GM12891 (cell line): ENCODE data around the gene DDC.

ENCODE experiments used
- POLR2A ChIP-seq: IDR thresholded peaks from 2 replicates; pipeline ENCODE4 v1.6.1; 2011; ENCODE audit warnings: low read depth, low read length, control low read depth
- POLR2AphosphoS5 ChIP-seq: IDR thresholded peaks from 2 replicates; pipeline ENCODE4 v1.6.1; 2011; ENCODE audit warnings: low read depth, low read length, control low read depth

DNA sequence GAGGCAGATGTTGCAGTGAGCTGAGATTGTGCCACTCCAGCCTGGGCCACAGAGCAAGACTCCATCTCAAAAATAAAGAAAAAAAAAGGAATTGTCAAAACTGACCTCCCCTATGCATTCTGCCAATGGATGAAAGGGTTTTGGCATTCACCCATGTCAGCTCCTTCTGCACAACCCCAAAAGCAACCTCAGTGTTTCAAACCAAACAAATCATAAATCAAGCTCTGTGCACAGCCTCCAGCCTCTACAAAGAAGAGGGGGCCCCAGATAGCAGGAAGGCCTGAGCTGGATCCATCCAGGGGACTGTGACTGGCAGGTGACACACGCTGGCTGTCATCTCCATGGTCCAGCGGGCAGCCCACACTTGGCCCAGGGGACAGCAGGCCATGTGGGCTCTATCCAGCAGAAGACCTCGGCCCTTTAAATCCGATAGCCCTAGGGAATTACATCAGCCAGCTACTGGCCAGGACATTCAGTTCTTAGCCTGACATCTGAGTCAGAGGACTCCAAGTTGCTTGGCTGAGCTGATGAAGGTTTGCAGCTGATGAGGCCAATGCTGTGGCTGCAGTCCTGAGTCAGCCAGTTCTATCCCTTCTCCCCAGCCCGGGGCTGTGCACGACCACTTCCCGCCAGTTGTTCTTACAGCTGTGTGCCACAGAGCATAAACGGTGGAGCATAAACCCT, 63.1 kb downstream of the DDC start:
- TF ChIP-seq POLR2A (no peak), POLR2AphosphoS5 (no peak)
